Chondrocyte (in vitro differentiated cells): ENCODE results near the gene KLF14. TPM values are rescaled to one million over a fixed set of nuclear protein-coding genes. Genes with fewer than 3 reads are reported as not detected.
A peak's percentile ranks its signal among the peaks of the same experiment; 100 is the strongest.
"Not testable (repeated sequence)": the region's sequence is repeated elsewhere in the genome, so short reads cannot be mapped to it uniquely, and the experiment has no call there.

ENCODE experiments used
- DNase-seq: peaks from one replicate; pipeline ENCODE4 v3.0.0; 2021; ENCODE audit warnings: mixed read lengths, low spot score
- H3K27ac Mint-ChIP-seq: one replicate; pipeline ENCODE4 v1.8.0; 2021; ENCODE audit warnings: mild to moderate bottlenecking, moderate library complexity, mixed read lengths; ENCODE audit not compliant: unreplicated experiment
- H3K27me3 Mint-ChIP-seq: 2 replicates; pipeline ENCODE4 v1.8.0; 2021; ENCODE audit warnings: low read depth, mixed read lengths
- H3K36me3 Mint-ChIP-seq: 2 replicates; pipeline ENCODE4 v1.8.0; 2021; ENCODE audit warnings: low read depth, mixed read lengths
- H3K4me1 Mint-ChIP-seq: 2 replicates; pipeline ENCODE4 v1.8.0; 2021; ENCODE audit warnings: low read depth, mild to moderate bottlenecking, mixed read lengths
- H3K4me3 Mint-ChIP-seq: one replicate; pipeline ENCODE4 v1.8.0; 2021; ENCODE audit warnings: mild to moderate bottlenecking, moderate library complexity, mixed read lengths; ENCODE audit not compliant: unreplicated experiment
- H3K9me3 Mint-ChIP-seq: 2 replicates; pipeline ENCODE4 v1.8.0; 2021; ENCODE audit warnings: low read depth, mixed read lengths
- CTCF ChIP-seq: fragments of 200-600 bp; sonication (generic); IDR thresholded peaks from 2 replicates; pipeline ENCODE4 v1.5.0; 2021; ENCODE audit warnings: antibody characterized with exemption, mild to moderate bottlenecking, moderate library complexity
- total RNA-seq: library from RNA; stranded (reverse); gene quantifications from 3 replicates; pipeline ENCODE4 v1.2.1, GENCODE V29; 2021

Gene KLF14
- total RNA-seq, 1 donor from 2014 or later: not detected

- Mint-ChIP-seq H3K9me3 (no peaks in the 10 kb centered on the region), H3K4me3 (no peak overlapping the region)
- TF ChIP-seq CTCF: no peak
Measured at GRCh38 chr7:130700760-130701159, 33.2 kb downstream of the KLF14 start.

GRCh38 chr7:130699686-130700085, 34.3 kb downstream of the KLF14 start:
- Mint-ChIP-seq H3K9me3 (no peaks in the 10 kb centered on the region), H3K27me3 (peaks cover 4% of the 10 kb centered on the region), H3K4me1 (no peaks in the 10 kb centered on the region), H3K27ac (no peak overlapping the region), H3K4me3 (no peak overlapping the region), H3K36me3 (peaks cover 2% of the 10 kb centered on the region)
- DNase-seq: no peak
- TF ChIP-seq CTCF: no peak

More at GRCh38 chr7:130700760-130701159, 33.2 kb downstream of the KLF14 start:
- DNase-seq: no peak
- no peaks in the 10 kb centered on the region for H3K4me1 Mint-ChIP-seq
- H3K27me3 Mint-ChIP-seq: peaks cover 4% of the 10 kb centered on the region
- H3K36me3 Mint-ChIP-seq: peaks cover 2% of the 10 kb centered on the region
- no peak overlapping the region for H3K27ac Mint-ChIP-seq

- Mint-ChIP-seq H3K4me3 (no peak overlapping the region), H3K36me3 (peaks cover 2% of the 10 kb centered on the region), H3K27me3 (peaks cover 2% of the 10 kb centered on the region), H3K9me3 (no peaks in the 10 kb centered on the region), H3K27ac (no peak overlapping the region), H3K4me1 (no peaks in the 10 kb centered on the region)
- no peak for DNase-seq
- TF ChIP-seq CTCF: no peak
Measured at GRCh38 chr7:130697820-130698219, 36.2 kb downstream of the KLF14 start.

GRCh38 chr7:130695840-130696239, 38.2 kb downstream of the KLF14 start:
- no peaks in the 10 kb centered on the region for H3K27me3 Mint-ChIP-seq
- peak; percentile 82 for TF ChIP-seq CTCF
- H3K4me3 Mint-ChIP-seq: no peak overlapping the region
- no peaks in the 10 kb centered on the region for H3K36me3 Mint-ChIP-seq
- DNase-seq: no peak
- no peaks in the 10 kb centered on the region for H3K4me1 Mint-ChIP-seq
- peaks cover 4% of the 10 kb centered on the region for H3K9me3 Mint-ChIP-seq
- H3K27ac Mint-ChIP-seq: no peak overlapping the region

GRCh38 chr7:130692396-130692795, 41.6 kb downstream of the KLF14 start:
- not testable (repeated sequence) for H3K4me3 Mint-ChIP-seq, H3K4me1 Mint-ChIP-seq, DNase-seq, H3K36me3 Mint-ChIP-seq, H3K27ac Mint-ChIP-seq, H3K9me3 Mint-ChIP-seq, H3K27me3 Mint-ChIP-seq

- H3K27me3 Mint-ChIP-seq: no peaks in the 10 kb centered on the region
- H3K9me3 Mint-ChIP-seq: peaks cover 4% of the 10 kb centered on the region
- no peak overlapping the region for H3K4me3 Mint-ChIP-seq
- H3K4me1 Mint-ChIP-seq: no peaks in the 10 kb centered on the region
- TF ChIP-seq CTCF: no peak
- no peak overlapping the region for H3K27ac Mint-ChIP-seq
- no peaks in the 10 kb centered on the region for H3K36me3 Mint-ChIP-seq
- no peak for DNase-seq
Measured at GRCh38 chr7:130689683-130690082, 44.3 kb downstream of the KLF14 start.
